Lower lobe of right lung (tissue), 2 donors: ENCODE results near the gene ULK1. TPM values are rescaled to one million over a fixed set of nuclear protein-coding genes. Genes with fewer than 3 reads are reported as not detected.

ENCODE experiments used
- ATAC-seq, 2 donors: fragments of 200-7000 bp; cut with Tn5 transposase; one replicate each; pipeline ENCODE4 v1.9.1; 2020 to 2022; ENCODE audit warnings: mild to moderate bottlenecking in 2 of 2, moderate library complexity in 2 of 2
- DNase-seq: peaks from one replicate; pipeline ENCODE4 v3.0.0-alpha.2; 2020
- H3K27ac ChIP-seq: fragments of 200-600 bp; one replicate; pipeline ENCODE4 v1.8.0; 2022
- H3K27me3 ChIP-seq: fragments of 200-600 bp; one replicate; pipeline ENCODE4 v1.8.0; 2022; ENCODE audit warnings: low read depth
- H3K36me3 ChIP-seq: fragments of 200-600 bp; one replicate; pipeline ENCODE4 v1.8.0; 2022; ENCODE audit warnings: mild to moderate bottlenecking
- H3K4me1 ChIP-seq: fragments of 200-600 bp; one replicate; pipeline ENCODE4 v1.8.0; 2022
- H3K4me3 ChIP-seq: fragments of 200-600 bp; one replicate; pipeline ENCODE4 v1.8.0; 2022; ENCODE audit warnings: mild to moderate bottlenecking
- H3K9me3 ChIP-seq: fragments of 200-600 bp; one replicate; pipeline ENCODE4 v1.8.0; 2022
- intact Hi-C: fragments of 100-400 bp; cut with DNase I; formaldehyde crosslinking; loops from one replicate; pipeline ENCODE4 v1.11.0; 2022
- total RNA-seq: library from RNA; stranded (reverse); fragmentation: NEBNext Ultra II Directional; extraction: Animal tissue kit (Norgen Biotek cat#: 25700); gene quantifications from one replicate; pipeline ENCODE4 v1.2.1, GENCODE V29; 2021
- TF ChIP-seq, protein P1 (sequence below): fragments of 200-600 bp; IDR thresholded peaks from one replicate; pipeline ENCODE4 v1.8.0; 2022; ENCODE audit warnings: antibody characterized with exemption, mild to moderate bottlenecking
- donor health status: DM: no; HTN: yes; CAD: no; lungs with severe emphysema.

The ULK1 gene
- total RNA-seq, 1 donor from 2014 or later = 32.2 TPM

DNA sequence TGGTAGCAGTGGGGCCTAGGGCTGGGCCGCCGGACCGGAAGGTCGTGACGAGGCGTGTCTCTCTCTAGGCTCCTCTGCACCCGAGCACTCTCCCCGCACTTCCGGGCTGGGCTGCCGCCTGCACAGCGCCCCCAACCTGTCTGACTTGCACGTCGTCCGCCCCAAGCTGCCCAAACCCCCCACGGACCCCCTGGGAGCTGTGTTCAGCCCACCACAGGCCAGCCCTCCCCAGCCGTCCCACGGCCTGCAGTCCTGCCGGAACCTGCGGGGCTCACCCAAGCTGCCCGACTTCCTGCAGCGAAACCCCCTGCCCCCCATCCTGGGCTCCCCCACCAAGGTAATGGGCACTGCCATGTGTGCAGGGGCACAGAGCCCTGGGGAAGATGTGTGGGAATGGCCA, 21.4 kb downstream of the ULK1 start:
- ATAC-seq = no peak
- Histone ChIP-seq H3K9me3 (no peaks in the 10 kb centered on the region), H3K36me3 (peaks cover 92% of the 10 kb centered on the region), H3K4me3 (no peak overlapping the region), H3K27me3 (no peaks in the 10 kb centered on the region), H3K4me1 (peaks cover 9% of the 10 kb centered on the region), H3K27ac (no peak overlapping the region)
- TF ChIP-seq, protein P1, sequence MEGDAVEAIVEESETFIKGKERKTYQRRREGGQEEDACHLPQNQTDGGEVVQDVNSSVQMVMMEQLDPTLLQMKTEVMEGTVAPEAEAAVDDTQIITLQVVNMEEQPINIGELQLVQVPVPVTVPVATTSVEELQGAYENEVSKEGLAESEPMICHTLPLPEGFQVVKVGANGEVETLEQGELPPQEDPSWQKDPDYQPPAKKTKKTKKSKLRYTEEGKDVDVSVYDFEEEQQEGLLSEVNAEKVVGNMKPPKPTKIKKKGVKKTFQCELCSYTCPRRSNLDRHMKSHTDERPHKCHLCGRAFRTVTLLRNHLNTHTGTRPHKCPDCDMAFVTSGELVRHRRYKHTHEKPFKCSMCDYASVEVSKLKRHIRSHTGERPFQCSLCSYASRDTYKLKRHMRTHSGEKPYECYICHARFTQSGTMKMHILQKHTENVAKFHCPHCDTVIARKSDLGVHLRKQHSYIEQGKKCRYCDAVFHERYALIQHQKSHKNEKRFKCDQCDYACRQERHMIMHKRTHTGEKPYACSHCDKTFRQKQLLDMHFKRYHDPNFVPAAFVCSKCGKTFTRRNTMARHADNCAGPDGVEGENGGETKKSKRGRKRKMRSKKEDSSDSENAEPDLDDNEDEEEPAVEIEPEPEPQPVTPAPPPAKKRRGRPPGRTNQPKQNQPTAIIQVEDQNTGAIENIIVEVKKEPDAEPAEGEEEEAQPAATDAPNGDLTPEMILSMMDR = no peak
- intact Hi-C loops = no loop called here
- no peak for DNase-seq

DNA sequence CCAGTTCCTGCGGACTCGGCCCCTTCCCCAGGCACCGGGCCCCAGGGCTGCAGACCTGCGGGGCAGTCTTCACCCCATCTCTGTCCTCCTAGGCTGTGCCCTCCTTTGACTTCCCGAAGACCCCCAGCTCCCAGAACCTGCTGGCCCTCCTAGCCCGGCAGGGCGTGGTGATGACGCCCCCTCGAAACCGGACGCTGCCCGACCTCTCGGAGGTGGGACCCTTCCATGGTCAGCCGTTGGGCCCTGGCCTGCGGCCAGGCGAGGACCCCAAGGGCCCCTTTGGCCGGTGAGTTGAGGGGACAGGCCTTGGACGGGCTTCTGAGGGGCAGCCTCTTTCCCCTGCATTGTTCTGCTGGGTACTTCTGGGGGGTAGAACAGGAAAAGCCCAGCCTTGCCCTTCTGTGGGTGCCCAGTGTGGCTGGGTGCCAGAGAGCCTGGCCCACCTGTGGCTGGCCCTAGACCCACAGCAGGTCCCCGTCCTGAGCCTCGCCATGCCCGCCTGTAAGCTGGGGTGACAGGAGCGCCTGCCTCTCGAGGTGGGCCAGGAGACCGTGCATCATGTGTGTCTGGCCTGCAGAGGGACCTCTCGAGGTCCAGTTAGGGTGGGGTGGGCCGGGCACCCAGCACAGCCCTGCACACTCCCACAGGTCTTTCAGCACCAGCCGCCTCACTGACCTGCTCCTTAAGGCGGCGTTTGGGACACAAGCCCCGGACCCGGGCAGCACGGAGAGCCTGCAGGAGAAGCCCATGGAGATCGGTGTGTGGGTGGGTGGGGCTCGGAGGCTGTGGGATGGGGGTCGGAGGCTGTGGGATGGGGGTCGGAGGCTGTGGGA, 22.1 kb downstream of the ULK1 start:
- Histone ChIP-seq H3K4me1 (peaks cover 9% of the 10 kb centered on the region), H3K36me3 (peaks cover 92% of the 10 kb centered on the region), H3K27me3 (no peaks in the 10 kb centered on the region), H3K27ac (no peak overlapping the region), H3K9me3 (no peaks in the 10 kb centered on the region), H3K4me3 (no peak overlapping the region)
- intact Hi-C loops = no loop called here
- DNase-seq (no peak), ATAC-seq (no peak)
- TF ChIP-seq, protein P1 = no peak

DNA sequence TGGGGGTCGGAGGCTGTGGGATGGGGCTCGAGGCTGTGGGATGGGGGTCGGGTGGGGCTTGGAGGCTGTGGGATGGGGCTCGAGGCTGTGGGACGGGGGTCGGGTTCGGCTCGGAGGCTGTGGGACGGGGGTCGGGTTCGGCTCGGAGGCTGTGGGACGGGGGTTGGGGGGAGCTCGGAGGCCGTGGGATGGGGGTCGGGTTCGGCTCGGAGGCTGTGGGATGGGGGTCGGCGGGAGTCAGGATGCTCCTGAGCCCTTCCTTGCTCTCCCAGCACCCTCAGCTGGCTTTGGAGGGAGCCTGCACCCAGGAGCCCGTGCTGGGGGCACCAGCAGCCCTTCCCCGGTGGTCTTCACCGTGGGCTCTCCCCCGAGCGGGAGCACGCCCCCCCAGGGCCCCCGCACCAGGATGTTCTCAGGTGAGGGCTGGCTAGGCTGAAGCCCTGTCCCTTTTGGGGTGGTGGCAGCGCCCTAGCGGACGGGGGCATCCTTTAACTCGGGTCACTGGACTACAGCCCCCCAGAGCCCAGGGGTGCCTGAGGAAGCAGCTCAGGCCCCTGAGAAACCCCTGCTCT, 22.8 kb downstream of the ULK1 start:
- ATAC-seq (no peak), DNase-seq (no peak)
- Histone ChIP-seq H3K36me3 (peaks cover 92% of the 10 kb centered on the region), H3K9me3 (no peaks in the 10 kb centered on the region), H3K27ac (no peak overlapping the region), H3K4me1 (peaks cover 6% of the 10 kb centered on the region), H3K4me3 (no peak overlapping the region), H3K27me3 (no peaks in the 10 kb centered on the region)
- intact Hi-C loops = no loop called here
- TF ChIP-seq, protein P1 = no peak

DNA sequence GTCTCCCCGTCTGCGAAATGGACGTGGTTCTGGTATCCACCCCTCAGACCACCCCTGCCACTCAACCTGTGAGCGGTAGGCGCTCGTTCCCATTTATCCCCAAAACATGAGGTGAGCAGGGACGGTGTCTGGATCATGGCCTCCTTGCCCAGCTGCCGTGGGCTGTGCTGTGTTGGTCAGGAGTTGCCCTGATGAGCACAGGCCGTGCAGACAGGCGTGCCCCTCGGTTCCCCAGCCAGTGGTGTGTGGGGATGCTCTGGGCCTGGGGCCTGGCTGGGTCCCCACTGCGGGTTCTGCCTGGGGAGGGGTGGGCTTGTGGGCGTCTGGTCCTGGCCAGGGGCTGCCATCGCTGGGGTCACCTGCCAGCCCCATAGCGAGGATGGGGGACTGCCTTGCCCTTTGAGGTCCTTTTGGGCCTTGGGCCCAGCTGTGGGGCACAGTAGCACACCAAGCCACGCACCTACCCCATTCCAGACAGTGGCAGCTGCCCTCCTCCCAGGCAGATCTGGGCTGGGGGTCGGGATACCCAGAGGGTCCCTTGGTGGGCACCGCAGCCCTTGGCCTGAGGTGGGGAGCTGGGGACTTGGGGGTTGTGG, 23.4 kb downstream of the ULK1 start:
- Histone ChIP-seq H3K4me3 (no peak overlapping the region), H3K27me3 (no peaks in the 10 kb centered on the region), H3K27ac (no peak overlapping the region), H3K9me3 (no peaks in the 10 kb centered on the region), H3K36me3 (peaks cover 88% of the 10 kb centered on the region), H3K4me1 (peaks cover under 1% of the 10 kb centered on the region)
- ATAC-seq = no peak
- no peak for DNase-seq
- intact Hi-C loops = no loop called here
- TF ChIP-seq, protein P1 = no peak

DNA sequence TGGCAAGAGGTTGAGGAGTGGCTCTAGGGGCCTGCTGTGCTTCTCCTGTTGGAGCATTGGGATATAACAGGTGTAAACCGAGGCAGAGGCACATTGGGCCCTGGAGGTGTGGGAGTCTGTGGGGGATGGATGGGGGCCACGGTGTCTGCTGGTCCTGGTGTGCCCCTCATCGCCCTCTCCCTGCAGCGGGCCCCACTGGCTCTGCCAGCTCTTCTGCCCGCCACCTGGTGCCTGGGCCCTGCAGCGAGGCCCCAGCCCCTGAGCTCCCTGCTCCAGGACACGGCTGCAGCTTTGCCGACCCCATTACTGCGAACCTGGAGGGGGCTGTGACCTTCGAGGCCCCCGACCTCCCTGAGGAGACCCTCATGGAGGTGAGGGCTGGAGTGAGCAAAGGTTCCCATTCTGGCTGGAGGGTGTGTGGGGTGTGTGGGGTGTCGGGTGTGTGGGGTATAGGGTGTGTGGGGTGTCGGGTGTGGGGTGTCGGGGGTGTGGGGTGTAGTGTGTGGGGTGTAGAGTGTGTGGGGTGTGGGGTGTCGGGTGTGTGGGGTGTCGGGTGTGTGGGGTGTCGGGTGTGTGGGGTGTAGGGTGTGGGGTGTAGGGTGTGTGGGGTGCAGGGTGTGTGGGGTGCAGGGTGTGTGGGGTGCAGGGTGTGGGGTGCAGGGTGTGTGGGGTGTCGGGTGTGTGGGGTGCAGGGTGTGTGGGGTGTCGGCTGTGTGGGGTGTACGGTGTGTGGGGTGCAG, 24.1 kb downstream of the ULK1 start:
- no peaks in the 10 kb centered on the region for H3K4me1 ChIP-seq
- peaks cover 82% of the 10 kb centered on the region for H3K36me3 ChIP-seq
- ATAC-seq (peak; percentile 18 to 34), DNase-seq (no peak)
- intact Hi-C loops = no loop called here
- no peaks in the 10 kb centered on the region for H3K9me3 ChIP-seq
- TF ChIP-seq, protein P1 = no peak
- no peaks in the 10 kb centered on the region for H3K27me3 ChIP-seq
- H3K4me3 ChIP-seq = no peak overlapping the region
- H3K27ac ChIP-seq = no peak overlapping the region
